ENCODE data around the gene KDM1A.

Gene KDM1A

GRCh38 chr1:22976461-22977243, 42.6 kb upstream of the KDM1A start (continued):
- TF ChIP-seq ZBTB10 (tag by site-specific recombination; IDR thresholded peaks at IDR 0.05) (no peak), ZNF510 (tag by site-specific recombination; IDR thresholded peaks at IDR 0.05; ENCODE audit: insufficient replicate concordance) (no peak), ZNF776 (tag by site-specific recombination; IDR thresholded peaks at IDR 0.05; ENCODE audit: borderline replicate concordance) (no peak), ZNF169 (tag by site-specific recombination; IDR thresholded peaks at IDR 0.05) (no peak), ZNF530 (tag by site-specific recombination; IDR thresholded peaks at IDR 0.05; ENCODE audit: low read depth) (no peak), ZNF423 (tag by site-specific recombination; IDR thresholded peaks at IDR 0.05) (no peak), ZNF221 (tag by site-specific recombination; IDR thresholded peaks at IDR 0.05; ENCODE audit: borderline replicate concordance) (no peak), PRDM10 (tag by site-specific recombination; IDR thresholded peaks at IDR 0.05) (no peak), ZBTB21 (tag by site-specific recombination; IDR thresholded peaks at IDR 0.05) (no peak), ZNF394 (tag by site-specific recombination; IDR thresholded peaks at IDR 0.05; ENCODE audit: borderline replicate concordance) (no peak), ZNF555 (tag by site-specific recombination; conservative IDR thresholded peaks at IDR 0.05) (no peak), ZNF514 (tag by site-specific recombination; IDR thresholded peaks at IDR 0.05) (no peak), ZIC2 (tag by site-specific recombination; IDR thresholded peaks at IDR 0.05) (no peak), YY2 (tag by site-specific recombination; IDR thresholded peaks at IDR 0.05) (peak; percentile 58), KLF10 (tag by site-specific recombination; IDR thresholded peaks at IDR 0.05) (no peak), TRIM28 (IDR thresholded peaks at IDR 0.05; ENCODE audit: borderline replicate concordance, low read length) (peak; percentile 68; the same call in 1 of the 2 replicates), ZNF324 (tag by site-specific recombination; IDR thresholded peaks at IDR 0.05) (no peak), ZXDB (tag by site-specific recombination; IDR thresholded peaks at IDR 0.05) (peak; percentile 40; the same call in 1 of the 2 replicates), ZSCAN23 (tag by site-specific recombination; IDR thresholded peaks at IDR 0.05) (no peak), INSM2 (tag by site-specific recombination; IDR thresholded peaks at IDR 0.05) (no peak), ZNF214 (tag by site-specific recombination; IDR thresholded peaks at IDR 0.05; ENCODE audit: borderline replicate concordance) (no peak), ZNF202 (tag by site-specific recombination; IDR thresholded peaks at IDR 0.05; ENCODE audit: borderline replicate concordance) (no peak), ZNF274 (IDR thresholded peaks at IDR 0.05; ENCODE audit: low read length) (no peak), ZNF274 (tag by site-specific recombination; IDR thresholded peaks at IDR 0.05; ENCODE audit: borderline replicate concordance) (no peak), RBAK (tag by site-specific recombination; IDR thresholded peaks at IDR 0.05) (no peak), ZNF335 (tag by site-specific recombination; conservative IDR thresholded peaks at IDR 0.05) (no peak), ZBTB8A (tag by site-specific recombination; IDR thresholded peaks at IDR 0.05) (no peak), ZNF501 (tag by site-specific recombination; IDR thresholded peaks at IDR 0.05) (0 out of 2 replicates have a peak, but pooled peaks have one; percentile 18), ZNF223 (tag by site-specific recombination; IDR thresholded peaks at IDR 0.05) (peak; percentile 77), ZNF175 (tag by site-specific recombination; IDR thresholded peaks at IDR 0.05) (no peak), SP3 (tag by site-specific recombination; IDR thresholded peaks at IDR 0.05) (no peak), ZNF37A (tag by site-specific recombination; IDR thresholded peaks at IDR 0.05) (no peak), HOXC10 (CRISPR knock-in tag; IDR thresholded peaks at IDR 0.05) (no peak), ZNF621 (tag by site-specific recombination; IDR thresholded peaks at IDR 0.05) (no peak), ZSCAN30 (tag by site-specific recombination; IDR thresholded peaks at IDR 0.05) (peak; percentile 32; the same call in 1 of the 2 replicates)

Measured in HEK293 (cell line).